Gastroesophageal sphincter (tissue), 4 donors: ENCODE results near the gene TRABD2B. TPM values are rescaled to one million over a fixed set of nuclear protein-coding genes. Genes with fewer than 3 reads are reported as not detected.

Source experiments
- ATAC-seq: fragments of 150-250 bp; one replicate; pipeline ENCODE4 v1.9.1; 2016; ENCODE audit warnings: mild to moderate bottlenecking, moderate library complexity
- H3K27ac ChIP-seq, 4 donors: fragments of 200-600 bp; sonication (generic) in 3 of 4; 1 replicate in 3 of 4; 2 replicates in 1 of 4; pipeline ENCODE4 v1.5.1; 2016 to 2019
- H3K27me3 ChIP-seq: fragments of 200-600 bp; sonication (generic); one replicate; pipeline ENCODE4 v1.5.1; 2019
- H3K36me3 ChIP-seq, 2 donors: fragments of 200-600 bp; sonication (generic); one replicate each; pipeline ENCODE4 v1.5.1; 2019; ENCODE audit warnings: control low read depth in 1 of 2
- H3K4me1 ChIP-seq, 3 donors: fragments of 200-600 bp; sonication (generic); 1 replicate in 2 of 3; 2 replicates in 1 of 3; pipeline ENCODE4 v1.5.1; 2016 to 2019; ENCODE audit warnings: control low read depth in 2 of 3
- H3K4me3 ChIP-seq, 2 donors: fragments of 200-600 bp; sonication (generic); one replicate each; pipeline ENCODE4 v1.5.1; 2019; ENCODE audit warnings: mild to moderate bottlenecking in 1 of 2, moderate library complexity in 1 of 2
- H3K9me3 ChIP-seq, 3 donors: fragments of 200-600 bp; sonication (generic); one replicate each; pipeline ENCODE4 v1.5.1; 2017 to 2019; ENCODE audit warnings: control low read depth in 2 of 3
- CTCF ChIP-seq, 4 experiments: fragments of 200-600 bp in 2 of 4; fragments of 450-650 bp in 2 of 4; sonication (generic) in 1 of 4; IDR thresholded peaks; one replicate each; pipeline ENCODE4 v1.5.1; 2017 to 2019; ENCODE audit warnings: antibody characterized with exemption in 4 of 4, mild to moderate bottlenecking in 2 of 4, moderate library complexity in 2 of 4
- EP300 ChIP-seq: sonication (generic); formaldehyde crosslinking; IDR thresholded peaks from one replicate; pipeline ENCODE4 v1.6.1; 2017; ENCODE audit warnings: antibody characterized with exemption, mild to moderate bottlenecking
- POLR2A ChIP-seq, 2 donors: fragments of 450-650 bp; IDR thresholded peaks; one replicate each; pipeline ENCODE4 v1.6.1; 2017; ENCODE audit warnings: antibody characterized with exemption in 2 of 2, mild to moderate bottlenecking in 2 of 2, moderate library complexity in 1 of 2
- POLR2AphosphoS5 ChIP-seq: sonication (generic); formaldehyde crosslinking; IDR thresholded peaks from one replicate; pipeline ENCODE4 v1.6.1; 2017; ENCODE audit warnings: antibody characterized with exemption
- WGBS, 2 donors: methylation state at CpG; one replicate each; pipeline ENCODE4 v1.1.5; 2018; ENCODE audit warnings: low coverage in 1 of 2; 5-methylcytosine and 5-hydroxymethylcytosine counted together
- total RNA-seq, 4 donors: library from RNA; depleted of rRNA; stranded (reverse); fragments of >200 nt; gene quantifications; one replicate each; pipeline ENCODE4 v1.1.0, GENCODE V29; 2016

The TRABD2B gene
- total RNA-seq, 4 donors from 2014 or later, result 2.6 to 6.5 (median 3.4) TPM

DNA sequence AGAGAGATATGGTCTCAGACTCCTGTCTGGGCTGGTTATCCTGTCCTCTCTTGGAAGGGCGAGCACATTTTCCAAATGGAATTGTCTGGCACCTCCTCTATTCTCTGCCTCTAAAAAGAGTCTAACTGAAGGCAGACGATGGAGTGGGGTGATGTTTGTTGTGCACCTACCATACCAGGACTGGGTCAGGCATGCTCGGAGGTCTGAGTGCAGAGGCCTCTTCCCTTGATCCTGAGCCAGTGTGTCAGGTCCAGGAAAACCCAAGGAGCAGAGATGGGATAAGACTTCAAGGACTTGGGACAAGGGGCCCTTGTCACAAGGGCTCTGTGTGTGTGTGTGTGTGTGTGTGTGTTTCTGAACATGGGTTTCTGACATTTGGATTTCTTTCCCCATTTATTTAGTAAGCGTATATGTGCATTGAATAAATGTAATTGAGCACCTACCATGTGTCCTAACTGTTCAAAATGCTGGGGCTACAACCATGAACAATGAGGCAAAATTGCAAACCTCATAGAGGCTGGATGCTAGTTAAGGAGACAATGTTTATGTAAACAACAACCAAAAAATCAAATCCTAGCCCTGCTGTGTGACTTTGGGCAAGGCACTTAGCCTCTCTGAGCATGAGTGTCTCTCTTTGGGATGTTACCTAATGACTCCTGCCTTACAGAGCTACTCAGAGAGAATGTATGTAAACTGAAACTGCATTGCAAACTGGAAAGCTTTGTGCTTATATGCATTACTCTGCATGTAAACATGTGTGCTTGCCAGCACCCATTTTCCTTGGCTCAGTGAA is 283.0 kb downstream of the TRABD2B start:
- Histone ChIP-seq H3K4me3 (no peak overlapping the region), H3K27ac (no peak overlapping the region), H3K27me3 (peaks cover 96% of the 10 kb centered on the region), H3K4me1 (peaks cover 0 to 19% (median 10%) of the 10 kb centered on the region in 3 donors), H3K36me3 (no peaks in the 10 kb centered on the region), H3K9me3 (no peaks in the 10 kb centered on the region)
- whole genome bisulfite sequencing, 2 donors, result 40 to 100% methylated on average over 1 of the region's 4 CpGs
- ATAC-seq, result no peak
- no peak for TF ChIP-seq CTCF (IDR thresholded peaks at IDR 0.05)
- TF ChIP-seq POLR2A (IDR thresholded peaks at IDR 0.05), result no peak
- TF ChIP-seq EP300, result no peak

DNA sequence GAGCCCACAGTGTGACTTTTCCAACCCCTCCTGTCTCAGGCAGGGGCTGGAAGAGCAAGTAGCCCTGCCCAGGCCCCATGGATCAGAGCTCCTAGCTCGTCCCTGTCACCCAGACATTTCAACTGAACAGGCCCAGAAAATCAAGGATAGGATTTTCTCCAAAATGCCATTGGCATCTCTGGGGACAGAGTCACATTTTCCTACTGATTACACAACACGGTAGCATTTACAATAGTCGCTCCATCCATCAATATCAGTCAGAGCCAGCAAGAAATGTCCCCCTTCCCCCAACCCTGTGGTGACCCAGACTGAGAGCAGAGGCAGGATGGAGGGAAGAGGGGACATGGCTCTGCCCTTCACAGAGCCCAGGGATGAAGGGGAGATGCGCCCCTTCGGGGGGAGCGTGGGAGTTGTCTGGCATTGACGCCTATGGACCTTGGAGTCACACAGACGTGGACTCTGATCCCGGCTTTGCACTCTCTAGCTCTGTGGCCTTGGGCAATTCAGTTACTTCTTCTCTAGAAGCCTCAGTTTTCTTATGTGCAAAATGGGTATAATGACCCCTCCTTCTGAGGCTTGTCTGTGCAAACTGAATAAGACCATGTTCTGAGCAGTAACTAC is 283.7 kb downstream of the TRABD2B start:
- H3K4me3 ChIP-seq, result no peak overlapping the region
- TF ChIP-seq POLR2AphosphoS5 (no peak), POLR2A (IDR thresholded peaks at IDR 0.05) (no peak), EP300 (no peak), CTCF (IDR thresholded peaks at IDR 0.05) (no peak)
- H3K27ac ChIP-seq, result no peak overlapping the region
- H3K27me3 ChIP-seq, result peaks cover 96% of the 10 kb centered on the region
- no peak for ATAC-seq
- H3K4me1 ChIP-seq, result peaks cover 0 to 26% (median 16%) of the 10 kb centered on the region in 3 donors
- WGBS, 2 donors, result 74 to 81% methylated on average over 4 of the region's 9 CpGs
- H3K36me3 ChIP-seq, result no peaks in the 10 kb centered on the region
- H3K9me3 ChIP-seq, result no peaks in the 10 kb centered on the region

- Histone ChIP-seq H3K36me3 (no peaks in the 10 kb centered on the region), H3K4me1 (peaks cover 0 to 32% (median 16%) of the 10 kb centered on the region in 3 donors), H3K27ac (no peak overlapping the region), H3K27me3 (peaks cover 98% of the 10 kb centered on the region), H3K9me3 (no peaks in the 10 kb centered on the region), H3K4me3 (no peak overlapping the region)
- no peak for ATAC-seq
- TF ChIP-seq POLR2AphosphoS5 (no peak), EP300 (no peak), POLR2A (IDR thresholded peaks at IDR 0.05) (no peak), CTCF (IDR thresholded peaks at IDR 0.05) (no peak)
- WGBS, 2 donors, result 67 to 76% methylated on average over 7 to 16 of the region's 16 CpGs
Measured at GRCh38 chr1:47712596-47713299, 284.4 kb downstream of the TRABD2B start.

DNA sequence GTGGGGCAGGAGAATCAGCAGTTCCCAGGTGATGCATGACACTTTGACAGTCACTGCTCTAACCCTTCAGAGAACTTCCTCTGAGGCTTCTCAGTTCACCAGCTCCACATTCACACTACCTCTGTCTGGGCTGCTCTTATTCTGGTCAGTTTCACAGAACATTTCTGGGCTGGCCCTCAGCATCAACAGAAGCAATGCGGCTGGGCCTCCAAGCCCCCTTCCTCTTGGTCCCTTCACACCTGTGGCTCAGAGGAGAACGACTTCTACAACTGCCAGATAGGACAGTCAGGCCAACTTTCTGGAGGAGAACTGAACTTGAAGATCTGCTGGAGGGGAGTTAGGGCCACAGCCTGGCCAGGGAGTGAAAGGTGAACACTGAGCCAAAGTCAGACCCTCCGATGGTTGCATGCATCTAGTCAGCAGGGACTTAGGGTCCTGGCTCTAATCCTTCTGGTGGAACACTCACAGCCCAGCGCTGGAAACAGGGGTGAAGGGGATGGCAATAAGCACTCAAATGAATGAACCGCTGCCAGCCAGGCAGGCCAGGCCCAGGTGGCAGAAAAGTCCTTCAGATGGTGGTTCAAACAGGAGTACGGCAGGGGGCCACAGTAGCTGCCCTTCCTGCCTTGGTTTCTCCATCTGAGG is 285.2 kb downstream of the TRABD2B start:
- no peaks in the 10 kb centered on the region for H3K36me3 ChIP-seq
- WGBS, 2 donors, result 100% methylated on average over 1 of the region's 6 CpGs; no CpG with 5 or more reads in 1 of the 2 donors
- no peak overlapping the region for H3K4me3 ChIP-seq
- TF ChIP-seq CTCF (IDR thresholded peaks at IDR 0.05), result no peak
- TF ChIP-seq POLR2A (IDR thresholded peaks at IDR 0.05), result no peak
- no peak for TF ChIP-seq POLR2AphosphoS5
- no peak for TF ChIP-seq EP300
- H3K4me1 ChIP-seq, result peaks cover 0 to 32% (median 16%) of the 10 kb centered on the region in 3 donors
- peaks cover 98% of the 10 kb centered on the region for H3K27me3 ChIP-seq
- H3K27ac ChIP-seq, result no peak overlapping the region
- no peaks in the 10 kb centered on the region for H3K9me3 ChIP-seq
- no peak for ATAC-seq
